CD14-positive monocyte (primary cell): ENCODE measurements around the gene TOMM6. TPM values are rescaled to one million over a fixed set of nuclear protein-coding genes. Genes with fewer than 3 reads are reported as not detected.

Experiments
- DNase-seq, 3 donors: peaks; one replicate each; pipeline ENCODE4 v3.0.0-alpha.2; 2011 to 2022
- H2AFZ ChIP-seq: 2 replicates; pipeline ENCODE4 v1.6.0; 2012; ENCODE audit warnings: mild to moderate bottlenecking, low read depth, low read length, inconsistent platforms; ENCODE audit not compliant: insufficient read depth, poor library complexity, severe bottlenecking
- H3K27ac ChIP-seq, 2 donors: 1 replicate in 1 of 2; 2 replicates in 1 of 2; pipeline ENCODE4 v1.5.1; 2012 to 2013; ENCODE audit warnings: low read length in 2 of 2, control low read depth in 1 of 2, inconsistent platforms in 1 of 2, low read depth in 1 of 2, mild to moderate bottlenecking in 1 of 2
- H3K27me3 ChIP-seq, 2 donors: one replicate each; pipeline versions ENCODE4 v1.6.0 to v1.6.1; 2011 to 2013; ENCODE audit warnings: low read length in 2 of 2; ENCODE audit not compliant: control insufficient read depth in 2 of 2, insufficient read depth in 2 of 2
- H3K36me3 ChIP-seq, 2 donors: replicated peaks in 1 of 2; 1 replicate in 1 of 2; 2 replicates in 1 of 2; pipeline versions ENCODE4 v1.5.1 to v1.6.1; 2012 to 2013; ENCODE audit warnings: low read length in 2 of 2, control low read depth in 1 of 2, inconsistent platforms in 1 of 2, mild to moderate bottlenecking in 1 of 2; ENCODE audit not compliant: insufficient read depth in 2 of 2, control insufficient read depth in 1 of 2
- H3K4me1 ChIP-seq, 2 donors: 1 replicate in 1 of 2; 2 replicates in 1 of 2; pipeline versions ENCODE4 v1.5.1 to v1.6.1; 2012 to 2013; ENCODE audit warnings: low read length in 2 of 2, control low read depth in 1 of 2, inconsistent platforms in 1 of 2, mild to moderate bottlenecking in 1 of 2, moderate library complexity in 1 of 2; ENCODE audit not compliant: insufficient read depth in 2 of 2, control insufficient read depth in 1 of 2
- H3K4me2 ChIP-seq: replicated peaks from 2 replicates; pipeline ENCODE3; 2012; ENCODE audit warnings: low read length, moderate library complexity, mild to moderate bottlenecking; ENCODE audit not compliant: poor library complexity, severe bottlenecking; ENCODE audit errors: extremely low read depth
- H3K4me3 ChIP-seq, 3 experiments: fragments of 200-600 bp in 1 of 3; sonication (generic) in 1 of 3; replicated peaks in 1 of 3; 1 replicate in 2 of 3; 2 replicates in 1 of 3; pipeline ENCODE4 v1.5.1; 2011 to 2013; ENCODE audit warnings: low read length in 3 of 3, mild to moderate bottlenecking in 3 of 3, control low read depth in 2 of 3, low read depth in 2 of 3, inconsistent platforms in 1 of 3, moderate library complexity in 1 of 3
- H3K79me2 ChIP-seq: 2 replicates; pipeline ENCODE4 v1.6.0; 2012; ENCODE audit warnings: mild to moderate bottlenecking, control low read depth, inconsistent platforms, low read length, moderate library complexity; ENCODE audit not compliant: insufficient read depth
- H3K9ac ChIP-seq: 2 replicates; pipeline ENCODE4 v1.6.0; 2017; ENCODE audit warnings: low read length, mild to moderate bottlenecking; ENCODE audit not compliant: insufficient read depth, poor library complexity, severe bottlenecking
- H3K9me3 ChIP-seq, 2 donors: replicated peaks in 1 of 2; 1 replicate in 1 of 2; 2 replicates in 1 of 2; pipeline versions ENCODE4 v1.5.1 to v1.6.1; 2012 to 2013; ENCODE audit warnings: low read length in 2 of 2, control low read depth in 1 of 2; ENCODE audit not compliant: control insufficient read depth in 1 of 2, insufficient read depth in 1 of 2
- H4K20me1 ChIP-seq: 2 replicates; pipeline ENCODE4 v1.6.0; 2012; ENCODE audit warnings: mild to moderate bottlenecking, low read length, control low read depth, moderate library complexity; ENCODE audit not compliant: insufficient read depth
- H3K27ac Mint-ChIP-seq, 7 donors: one replicate each; pipeline ENCODE4 v1.8.0; 2020; ENCODE audit warnings: mild to moderate bottlenecking in 7 of 7, mixed read lengths in 7 of 7, moderate library complexity in 6 of 7, inconsistent platforms in 2 of 7
- H3K27me3 Mint-ChIP-seq, 3 donors: one replicate each; pipeline ENCODE4 v1.8.0; 2021 to 2022; ENCODE audit warnings: low read depth in 3 of 3, mild to moderate bottlenecking in 3 of 3, mixed read lengths in 3 of 3, moderate library complexity in 3 of 3, inconsistent platforms in 1 of 3
- H3K36me3 Mint-ChIP-seq, 2 donors: one replicate each; pipeline ENCODE4 v1.8.0; 2020; ENCODE audit warnings: mixed read lengths in 2 of 2, inconsistent platforms in 1 of 2, mild to moderate bottlenecking in 1 of 2
- H3K4me1 Mint-ChIP-seq: one replicate; pipeline ENCODE4 v1.8.0; 2020; ENCODE audit warnings: mild to moderate bottlenecking, mixed read lengths
- H3K4me3 Mint-ChIP-seq, 2 donors: one replicate each; pipeline ENCODE4 v1.8.0; 2020; ENCODE audit warnings: mild to moderate bottlenecking in 2 of 2, mixed read lengths in 2 of 2, moderate library complexity in 1 of 2
- H3K9me3 Mint-ChIP-seq, 7 donors: one replicate each; pipeline ENCODE4 v1.8.0; 2020 to 2022; ENCODE audit warnings: mixed read lengths in 7 of 7, mild to moderate bottlenecking in 6 of 7, moderate library complexity in 6 of 7, inconsistent platforms in 2 of 7
- WGBS: methylation state at CpG from one replicate; pipeline ENCODE4 v1.1.5; 2013; ENCODE audit warnings: missing lambda C conversion rate; ENCODE audit not compliant: insufficient coverage; 5-methylcytosine and 5-hydroxymethylcytosine counted together
- intact Hi-C, 2 donors: fragments of 100-400 bp; cut with micrococcal nuclease; formaldehyde crosslinking; loops; one replicate each; pipeline versions ENCODE4 v1.15.0 to v1.15.1; 2023
- polyA plus RNA-seq, 3 donors: library from polyadenylated mRNA; depleted of rRNA in 1 of 3; unstranded in 2 of 3; stranded (reverse) in 1 of 3; fragments of 300-500 nt in 2 of 3; fragments of >200 nt in 1 of 3; fragmentation: Illumina TruSeq in 2 of 3; gene quantifications; 1 replicate in 2 of 3; 2 replicates in 1 of 3; pipeline ENCODE4 v1.2.3, GENCODE V29; 2012 to 2021
- TF ChIP-seq, protein P1 (sequence below): fragments of 200-600 bp; IDR thresholded peaks from one replicate; pipeline ENCODE4 v1.8.0; 2022; ENCODE audit warnings: antibody characterized with exemption, mild to moderate bottlenecking

The TOMM6 gene
- polyA plus RNA-seq, 3 donors, result 271 to 382 (median 343) TPM

DNA sequence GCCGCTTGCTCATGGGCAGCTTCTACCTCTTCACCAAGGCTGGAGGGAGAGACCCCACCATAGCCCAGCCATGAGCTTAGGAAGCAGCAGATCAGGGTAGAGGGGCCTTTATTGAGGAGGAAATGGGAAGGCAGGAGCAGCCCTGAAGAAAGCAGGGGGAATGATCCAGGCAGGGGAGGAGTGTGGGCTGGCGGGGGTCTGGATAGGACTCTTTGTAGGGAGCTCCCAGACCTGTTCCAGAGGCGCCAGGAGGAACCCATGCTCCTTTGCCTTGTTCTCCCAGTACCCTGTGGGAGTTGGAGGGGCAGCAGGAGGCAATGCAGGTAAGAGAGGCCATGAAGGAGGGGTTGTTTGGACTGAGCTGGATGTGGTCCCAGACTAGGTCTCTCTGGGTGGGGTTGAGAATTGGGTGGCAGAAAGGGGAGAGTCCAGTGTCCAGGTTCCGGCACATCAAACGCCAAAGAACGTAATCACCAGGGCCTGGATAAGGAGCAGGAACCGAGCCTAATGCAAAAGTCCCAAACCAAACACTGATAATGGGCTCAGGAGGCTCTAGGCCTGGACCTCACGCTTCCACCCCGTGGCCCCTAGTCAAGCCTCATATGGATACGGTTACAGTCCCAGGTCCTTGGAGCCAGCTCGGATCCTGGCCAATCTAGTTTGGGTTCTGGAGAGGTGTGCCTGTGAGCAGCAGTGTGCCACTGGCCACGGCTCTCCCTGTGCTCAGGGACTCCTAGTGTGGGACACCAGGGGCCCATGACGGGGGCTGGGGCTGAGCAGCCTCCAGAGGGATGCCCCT is 28.2 kb upstream of the TOMM6 start:
- H3K9ac ChIP-seq, result no peak overlapping the region
- H3K4me1 ChIP-seq, result no peaks in the 10 kb centered on the region
- no peak for DNase-seq
- no peaks in the 10 kb centered on the region for H3K9me3 ChIP-seq
- intact Hi-C loops, result no loop called here
- H4K20me1 ChIP-seq, result no peaks in the 10 kb centered on the region
- Mint-ChIP-seq H3K27me3 (peaks cover 3 to 14% (median 7%) of the 10 kb centered on the region in 3 donors), H3K9me3 (no peaks in the 10 kb centered on the region), H3K4me1 (no peaks in the 10 kb centered on the region), H3K4me3 (no peak overlapping the region), H3K27ac (peak overlapping the region in 1 of 7 donors; percentile 70), H3K36me3 (no peaks in the 10 kb centered on the region)
- no peak overlapping the region for H3K4me3 ChIP-seq
- no peaks in the 10 kb centered on the region for H3K36me3 ChIP-seq
- WGBS, result 94% methylated on average over 10 of the region's 13 CpGs
- H3K79me2 ChIP-seq, result no peaks in the 10 kb centered on the region
- H3K27ac ChIP-seq, result no peak overlapping the region
- H2AFZ ChIP-seq, result no peak overlapping the region
- TF ChIP-seq, protein P1, sequence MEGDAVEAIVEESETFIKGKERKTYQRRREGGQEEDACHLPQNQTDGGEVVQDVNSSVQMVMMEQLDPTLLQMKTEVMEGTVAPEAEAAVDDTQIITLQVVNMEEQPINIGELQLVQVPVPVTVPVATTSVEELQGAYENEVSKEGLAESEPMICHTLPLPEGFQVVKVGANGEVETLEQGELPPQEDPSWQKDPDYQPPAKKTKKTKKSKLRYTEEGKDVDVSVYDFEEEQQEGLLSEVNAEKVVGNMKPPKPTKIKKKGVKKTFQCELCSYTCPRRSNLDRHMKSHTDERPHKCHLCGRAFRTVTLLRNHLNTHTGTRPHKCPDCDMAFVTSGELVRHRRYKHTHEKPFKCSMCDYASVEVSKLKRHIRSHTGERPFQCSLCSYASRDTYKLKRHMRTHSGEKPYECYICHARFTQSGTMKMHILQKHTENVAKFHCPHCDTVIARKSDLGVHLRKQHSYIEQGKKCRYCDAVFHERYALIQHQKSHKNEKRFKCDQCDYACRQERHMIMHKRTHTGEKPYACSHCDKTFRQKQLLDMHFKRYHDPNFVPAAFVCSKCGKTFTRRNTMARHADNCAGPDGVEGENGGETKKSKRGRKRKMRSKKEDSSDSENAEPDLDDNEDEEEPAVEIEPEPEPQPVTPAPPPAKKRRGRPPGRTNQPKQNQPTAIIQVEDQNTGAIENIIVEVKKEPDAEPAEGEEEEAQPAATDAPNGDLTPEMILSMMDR, result no peak
- no peak overlapping the region for H3K4me2 ChIP-seq
- no peaks in the 10 kb centered on the region for H3K27me3 ChIP-seq

DNA sequence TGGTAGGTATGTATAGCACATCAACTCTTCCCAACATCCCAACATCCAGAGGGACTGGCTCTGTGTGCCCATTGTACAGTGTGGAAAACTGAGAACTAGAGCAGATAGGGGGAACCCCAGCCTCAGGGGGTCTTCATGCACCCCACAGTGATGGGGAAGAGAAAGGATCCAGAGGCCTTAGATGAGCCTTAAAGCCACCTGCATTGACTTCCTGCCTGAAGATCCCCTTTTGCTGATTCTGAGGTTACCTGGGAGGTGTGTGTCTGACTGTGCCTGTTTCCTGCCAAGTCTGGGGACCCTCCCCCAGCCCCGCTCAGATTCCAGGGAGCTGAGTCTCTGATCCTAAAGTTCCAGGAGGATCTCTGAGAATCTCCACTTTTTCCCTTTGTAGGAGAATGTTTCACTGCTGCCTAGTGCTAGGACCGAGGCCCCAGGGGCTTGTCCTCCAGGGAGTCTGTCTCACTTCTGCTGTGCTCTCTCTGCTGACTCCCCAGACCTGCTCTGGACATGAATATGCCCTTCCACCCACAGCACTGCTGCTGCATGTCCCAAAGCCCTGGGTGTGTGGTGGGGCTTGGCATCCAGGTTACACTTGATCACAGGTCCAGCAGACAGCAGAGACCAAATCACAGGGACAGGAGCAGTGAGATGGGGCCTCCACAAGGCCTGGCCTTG is 27.5 kb upstream of the TOMM6 start:
- Histone ChIP-seq H3K27me3 (no peaks in the 10 kb centered on the region), H3K9me3 (no peaks in the 10 kb centered on the region), H3K4me2 (no peak overlapping the region), H3K9ac (no peak overlapping the region), H2AFZ (no peak overlapping the region), H3K4me3 (no peak overlapping the region), H3K27ac (no peak overlapping the region), H4K20me1 (no peaks in the 10 kb centered on the region), H3K79me2 (no peaks in the 10 kb centered on the region), H3K4me1 (no peaks in the 10 kb centered on the region), H3K36me3 (no peaks in the 10 kb centered on the region)
- 100% methylated on average over 1 of the region's 2 CpGs for WGBS
- Mint-ChIP-seq H3K36me3 (no peaks in the 10 kb centered on the region), H3K9me3 (no peaks in the 10 kb centered on the region), H3K27me3 (peaks cover 3 to 14% (median 7%) of the 10 kb centered on the region in 3 donors), H3K4me3 (no peak overlapping the region), H3K4me1 (no peaks in the 10 kb centered on the region), H3K27ac (peak overlapping the region in 1 of 7 donors; percentile 52)
- TF ChIP-seq, protein P1, result no peak
- intact Hi-C loops, result loop anchor here in 1 of 2 donors (10.0 kb wide), 1 partner anchor 155 kb away; no protein-coding TSS in a partner anchor
- DNase-seq, result no peak
